ENCODE measurements around the gene RABGEF1. TPM values are rescaled to one million over a fixed set of nuclear protein-coding genes. Genes with fewer than 3 reads are reported as not detected.
"Not testable (repeated sequence)": the region's sequence is repeated elsewhere in the genome, so short reads cannot be mapped to it uniquely, and the experiment has no call there.

Gene RABGEF1
- total and polyA plus RNA-seq, 2 experiments from 2014 or later, result 16.3 to 28.1 TPM

DNA sequence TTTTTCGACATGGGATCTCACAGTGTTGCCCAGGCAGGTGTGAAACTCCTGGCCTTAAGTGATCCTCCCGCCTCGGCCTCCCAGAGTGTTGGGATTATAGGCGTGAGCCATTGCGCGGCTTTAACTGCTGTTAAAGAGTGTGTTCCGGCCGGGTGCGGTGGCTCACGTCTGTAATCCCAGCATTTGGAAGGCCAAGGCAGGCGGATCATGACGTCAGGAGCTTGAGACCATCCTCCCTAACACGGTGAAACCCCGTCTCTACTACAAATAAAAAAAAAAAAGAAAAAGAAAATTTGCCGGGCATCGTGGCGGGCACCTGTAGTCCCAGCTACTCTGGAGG, 1.1 kb downstream of the RABGEF1 start:
- TF ChIP-seq EZH2 (IDR thresholded peaks at IDR 0.05; ENCODE audit: borderline replicate concordance) (no peak), EZH2phosphoT487 (IDR thresholded peaks at IDR 0.05; ENCODE audit: low read depth, severe bottlenecking, unreplicated experiment) (no peak)
- TF ChIP-seq, protein P1, sequence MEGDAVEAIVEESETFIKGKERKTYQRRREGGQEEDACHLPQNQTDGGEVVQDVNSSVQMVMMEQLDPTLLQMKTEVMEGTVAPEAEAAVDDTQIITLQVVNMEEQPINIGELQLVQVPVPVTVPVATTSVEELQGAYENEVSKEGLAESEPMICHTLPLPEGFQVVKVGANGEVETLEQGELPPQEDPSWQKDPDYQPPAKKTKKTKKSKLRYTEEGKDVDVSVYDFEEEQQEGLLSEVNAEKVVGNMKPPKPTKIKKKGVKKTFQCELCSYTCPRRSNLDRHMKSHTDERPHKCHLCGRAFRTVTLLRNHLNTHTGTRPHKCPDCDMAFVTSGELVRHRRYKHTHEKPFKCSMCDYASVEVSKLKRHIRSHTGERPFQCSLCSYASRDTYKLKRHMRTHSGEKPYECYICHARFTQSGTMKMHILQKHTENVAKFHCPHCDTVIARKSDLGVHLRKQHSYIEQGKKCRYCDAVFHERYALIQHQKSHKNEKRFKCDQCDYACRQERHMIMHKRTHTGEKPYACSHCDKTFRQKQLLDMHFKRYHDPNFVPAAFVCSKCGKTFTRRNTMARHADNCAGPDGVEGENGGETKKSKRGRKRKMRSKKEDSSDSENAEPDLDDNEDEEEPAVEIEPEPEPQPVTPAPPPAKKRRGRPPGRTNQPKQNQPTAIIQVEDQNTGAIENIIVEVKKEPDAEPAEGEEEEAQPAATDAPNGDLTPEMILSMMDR (IDR thresholded peaks at IDR 0.05; ENCODE audit: poor library complexity), result no peak
- DNase-seq (ENCODE audit: low spot score), result peak; percentile 22
- Histone ChIP-seq H4K20me1 (ENCODE audit: insufficient read depth, poor library complexity, severe bottlenecking) (peaks cover 21% of the 10 kb centered on the region), H2AFZ (no peak overlapping the region), H3K27me3 (no peaks in the 10 kb centered on the region), H3K9me2 (replicated peaks; ENCODE audit: insufficient read depth) (no peaks in the 10 kb centered on the region), H3K4me2 (peak overlapping the region; percentile 77), H3K4me1 (ENCODE audit: insufficient read depth) (peaks cover 11% of the 10 kb centered on the region), H3K79me2 (peaks cover 71% of the 10 kb centered on the region), H3K36me3 (replicated peaks; ENCODE audit: insufficient read depth, low read depth) (no peaks in the 10 kb centered on the region), H3K27ac (peak overlapping the region; percentile 97), H3K4me3 (peak overlapping the region; percentile 94), H3K9me3 (ENCODE audit: low read depth) (no peaks in the 10 kb centered on the region)
- WGBS (ENCODE audit: low lambda C conversion rate, missing lambda C conversion rate), result 69% methylated on average over 17 of the region's 17 CpGs

DNA sequence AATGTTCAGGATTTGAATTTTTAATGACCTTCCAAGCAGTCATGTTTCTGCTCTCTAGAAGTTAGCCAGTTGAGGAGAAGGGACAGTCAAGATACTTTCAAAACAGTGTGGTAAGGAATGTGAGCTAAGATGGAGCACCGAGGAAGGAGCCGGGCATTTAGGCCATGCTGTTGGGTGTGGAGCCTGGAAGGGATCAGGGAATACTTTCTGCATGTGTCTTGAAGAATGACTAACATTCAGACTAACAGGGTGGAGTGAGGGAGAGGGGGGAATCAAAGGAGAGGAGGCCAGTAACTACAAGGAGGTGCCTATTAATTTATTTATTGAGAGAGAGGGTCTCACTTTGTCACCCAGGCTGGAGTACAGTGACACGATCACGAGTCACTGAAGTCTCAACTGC, 1.8 kb downstream of the RABGEF1 start:
- peaks cover 11% of the 10 kb centered on the region for H3K4me1 ChIP-seq (ENCODE audit: insufficient read depth)
- H3K9me3 ChIP-seq (ENCODE audit: low read depth); DNase-seq (ENCODE audit: low spot score); H3K27me3 ChIP-seq; H3K4me3 ChIP-seq; H2AFZ ChIP-seq; H3K36me3 ChIP-seq (replicated peaks; ENCODE audit: insufficient read depth, low read depth); H3K9me2 ChIP-seq (replicated peaks; ENCODE audit: insufficient read depth): not testable (repeated sequence)
- peak overlapping the region; percentile 77 for H3K4me2 ChIP-seq
- peaks cover 78% of the 10 kb centered on the region for H3K79me2 ChIP-seq
- H3K27ac ChIP-seq, result peak overlapping the region; percentile 97
- 71% methylated on average over 4 of the region's 4 CpGs for WGBS (ENCODE audit: low lambda C conversion rate, missing lambda C conversion rate)
- H4K20me1 ChIP-seq (ENCODE audit: insufficient read depth, poor library complexity, severe bottlenecking), result peaks cover 27% of the 10 kb centered on the region

DNA sequence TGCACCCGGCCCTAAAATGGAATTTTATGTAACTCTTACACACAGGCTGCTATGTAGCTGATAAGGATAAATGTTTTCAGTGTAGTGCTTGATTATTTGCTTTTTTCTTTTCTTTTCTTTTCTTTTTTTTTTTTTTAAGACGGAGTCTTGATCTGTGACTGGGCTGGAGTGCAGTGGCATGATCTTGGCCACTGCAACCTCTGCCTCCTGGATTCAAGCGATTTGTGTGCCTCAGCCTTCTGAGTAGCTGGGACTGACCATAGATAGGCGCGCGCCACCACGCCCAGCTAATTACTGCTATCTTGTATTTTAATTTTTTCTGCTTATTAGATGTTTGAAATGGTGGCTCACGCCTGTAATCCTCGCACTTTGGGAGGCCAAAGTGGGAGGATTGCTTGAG, 3.4 kb downstream of the RABGEF1 start:
- Histone ChIP-seq H3K9me3 (ENCODE audit: low read depth) (no peaks in the 10 kb centered on the region), H3K27me3 (no peaks in the 10 kb centered on the region), H4K20me1 (ENCODE audit: insufficient read depth, poor library complexity, severe bottlenecking) (peaks cover 37% of the 10 kb centered on the region), H3K27ac (no peak overlapping the region), H3K79me2 (peaks cover 89% of the 10 kb centered on the region), H3K4me2 (no peak overlapping the region), H3K4me3 (no peak overlapping the region), H2AFZ (no peak overlapping the region), H3K9me2 (replicated peaks; ENCODE audit: insufficient read depth) (no peaks in the 10 kb centered on the region), H3K36me3 (replicated peaks; ENCODE audit: insufficient read depth, low read depth) (no peaks in the 10 kb centered on the region), H3K4me1 (ENCODE audit: insufficient read depth) (peaks cover 11% of the 10 kb centered on the region)
- 96% methylated on average over 9 of the region's 9 CpGs for WGBS (ENCODE audit: low lambda C conversion rate, missing lambda C conversion rate)
- no peak for DNase-seq (ENCODE audit: low spot score)
- TF ChIP-seq EZH2phosphoT487 (IDR thresholded peaks at IDR 0.05; ENCODE audit: low read depth, severe bottlenecking, unreplicated experiment) (no peak), EZH2 (IDR thresholded peaks at IDR 0.05; ENCODE audit: borderline replicate concordance) (no peak)
- TF ChIP-seq, protein P1 (IDR thresholded peaks at IDR 0.05; ENCODE audit: poor library complexity), result no peak

DNA sequence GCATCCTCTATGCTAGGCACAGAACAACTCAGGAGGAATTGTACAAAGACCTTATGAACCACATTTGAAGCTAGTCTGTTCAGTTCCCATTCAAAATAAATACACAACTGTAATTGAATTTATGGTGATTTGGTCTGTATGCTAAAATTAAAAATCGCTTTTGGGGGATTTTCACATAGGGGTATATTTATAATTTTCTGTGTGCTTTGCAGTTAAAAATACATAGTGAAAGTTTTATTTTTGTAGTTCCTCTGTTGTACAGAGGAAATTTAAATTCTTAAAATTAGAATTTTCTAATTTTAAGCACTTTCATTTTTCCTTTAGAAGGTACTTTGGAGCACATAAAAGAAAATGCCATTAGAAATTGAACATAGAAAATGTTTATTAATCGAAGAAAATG, 6.9 kb downstream of the RABGEF1 start:
- H2AFZ ChIP-seq, result no peak overlapping the region
- peaks cover 57% of the 10 kb centered on the region for H4K20me1 ChIP-seq (ENCODE audit: insufficient read depth, poor library complexity, severe bottlenecking)
- no peak overlapping the region for H3K4me2 ChIP-seq
- no peaks in the 10 kb centered on the region for H3K9me2 ChIP-seq (replicated peaks; ENCODE audit: insufficient read depth)
- H3K36me3 ChIP-seq (replicated peaks; ENCODE audit: insufficient read depth, low read depth), result no peaks in the 10 kb centered on the region
- TF ChIP-seq EZH2 (IDR thresholded peaks at IDR 0.05; ENCODE audit: borderline replicate concordance), result no peak
- TF ChIP-seq, protein P1 (IDR thresholded peaks at IDR 0.05; ENCODE audit: poor library complexity), result no peak
- no peak for TF ChIP-seq EZH2phosphoT487 (IDR thresholded peaks at IDR 0.05; ENCODE audit: low read depth, severe bottlenecking, unreplicated experiment)
- H3K4me1 ChIP-seq (ENCODE audit: insufficient read depth), result peaks cover 4% of the 10 kb centered on the region
- H3K9me3 ChIP-seq (ENCODE audit: low read depth), result no peaks in the 10 kb centered on the region
- no peak overlapping the region for H3K4me3 ChIP-seq
- H3K27me3 ChIP-seq, result no peaks in the 10 kb centered on the region
- H3K27ac ChIP-seq, result no peak overlapping the region
- DNase-seq (ENCODE audit: low spot score), result no peak
- peaks cover 98% of the 10 kb centered on the region for H3K79me2 ChIP-seq
- 98% methylated on average over 2 of the region's 2 CpGs for WGBS (ENCODE audit: low lambda C conversion rate, missing lambda C conversion rate)

Measured in hepatocyte (in vitro differentiated cells).